ENCODE data around the gene RAB7A. TPM values are rescaled to one million over a fixed set of nuclear protein-coding genes. Genes with fewer than 3 reads are reported as not detected.

Gene RAB7A
- total RNA-seq, 2 donors from 2014 or later: 145 to 166 TPM

DNA sequence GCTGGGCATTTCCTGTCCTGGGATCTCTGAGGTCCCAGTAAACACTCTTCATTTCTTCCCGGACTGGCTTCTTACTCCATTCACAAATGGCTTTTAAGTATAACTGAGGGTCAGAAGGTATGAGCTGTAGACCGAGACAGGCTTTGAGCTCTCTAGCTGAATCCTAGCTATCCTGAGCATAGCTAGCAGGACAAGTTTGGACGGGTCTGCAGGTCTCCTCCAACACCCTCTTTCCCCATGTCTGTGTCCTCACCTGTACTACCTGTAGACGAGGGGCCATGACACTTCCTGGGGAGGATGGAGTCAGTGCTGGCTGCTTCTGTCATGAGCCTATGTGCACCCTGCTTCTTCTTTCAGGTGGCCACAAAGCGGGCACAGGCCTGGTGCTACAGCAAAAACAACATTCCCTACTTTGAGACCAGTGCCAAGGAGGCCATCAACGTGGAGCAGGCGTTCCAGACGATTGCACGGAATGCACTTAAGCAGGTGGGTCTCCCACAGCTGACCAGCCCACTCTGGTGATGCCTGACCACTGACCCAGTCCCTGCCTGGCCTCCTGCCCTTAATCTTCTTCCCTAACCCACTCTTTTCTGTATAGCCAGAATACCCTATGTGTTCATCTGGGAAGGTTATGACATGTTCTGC, 81.3 kb downstream of the RAB7A start:
- DNase-seq (no peak), ATAC-seq (no peak)
- Mint-ChIP-seq H3K4me3 (no peak overlapping the region), H3K4me1 (peaks cover 35% of the 10 kb centered on the region), H3K36me3 (ENCODE audit: low read depth) (peaks cover 5% of the 10 kb centered on the region), H3K27me3 (no peaks in the 10 kb centered on the region), H3K27ac (peak overlapping the region; percentile 63)
- H3K9me3 ChIP-seq (ENCODE audit: control insufficient read depth, low read length, poor library complexity, severe bottlenecking): no peaks in the 10 kb centered on the region

DNA sequence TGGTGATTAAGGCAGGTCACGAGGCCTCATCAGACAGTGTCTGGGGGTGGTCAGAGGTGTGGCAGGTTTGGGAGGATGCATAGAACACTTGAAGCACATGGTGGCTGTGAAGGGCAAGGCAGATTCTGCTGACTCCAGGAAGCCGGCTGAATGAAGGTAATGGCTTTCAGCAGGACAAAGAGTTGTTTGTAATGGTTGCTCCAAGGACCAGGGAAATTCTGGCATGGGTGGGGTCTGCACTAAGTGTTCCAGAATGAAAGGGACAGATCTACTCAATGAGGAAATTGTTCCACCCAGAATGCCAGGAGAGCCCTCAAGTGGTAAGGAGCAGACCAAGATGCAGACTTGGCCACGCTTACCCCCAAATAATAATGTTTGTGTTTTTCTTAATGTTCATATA, 82.7 kb downstream of the RAB7A start:
- DNase-seq: no peak
- Mint-ChIP-seq H3K27me3 (no peaks in the 10 kb centered on the region), H3K36me3 (ENCODE audit: low read depth) (peaks cover 10% of the 10 kb centered on the region), H3K4me3 (no peak overlapping the region), H3K4me1 (peaks cover 28% of the 10 kb centered on the region), H3K27ac (no peak overlapping the region)
- no peaks in the 10 kb centered on the region for H3K9me3 ChIP-seq (ENCODE audit: control insufficient read depth, low read length, poor library complexity, severe bottlenecking)
- ATAC-seq: no peak

DNA sequence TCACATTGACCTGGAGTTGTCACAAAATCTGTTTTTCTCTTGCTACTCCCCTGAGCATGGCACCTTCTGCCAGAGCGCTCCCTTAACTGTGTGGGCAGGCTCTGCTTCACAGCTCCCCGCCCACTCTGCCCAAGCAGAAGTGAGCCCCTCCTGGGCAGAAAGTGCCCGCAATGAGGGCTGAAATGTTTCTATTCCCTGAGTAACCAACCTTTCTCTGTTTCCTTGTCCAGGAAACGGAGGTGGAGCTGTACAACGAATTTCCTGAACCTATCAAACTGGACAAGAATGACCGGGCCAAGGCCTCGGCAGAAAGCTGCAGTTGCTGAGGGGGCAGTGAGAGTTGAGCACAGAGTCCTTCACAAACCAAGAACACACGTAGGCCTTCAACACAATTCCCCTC, 87.1 kb downstream of the RAB7A start:
- peaks cover 6% of the 10 kb centered on the region for H3K4me1 Mint-ChIP-seq
- H3K27ac Mint-ChIP-seq: no peak overlapping the region
- ATAC-seq (no peak), DNase-seq (no peak)
- no peaks in the 10 kb centered on the region for H3K27me3 Mint-ChIP-seq
- no peak overlapping the region for H3K4me3 Mint-ChIP-seq
- no peaks in the 10 kb centered on the region for H3K9me3 ChIP-seq (ENCODE audit: control insufficient read depth, low read length, poor library complexity, severe bottlenecking)
- peaks cover 10% of the 10 kb centered on the region for H3K36me3 Mint-ChIP-seq (ENCODE audit: low read depth)

DNA sequence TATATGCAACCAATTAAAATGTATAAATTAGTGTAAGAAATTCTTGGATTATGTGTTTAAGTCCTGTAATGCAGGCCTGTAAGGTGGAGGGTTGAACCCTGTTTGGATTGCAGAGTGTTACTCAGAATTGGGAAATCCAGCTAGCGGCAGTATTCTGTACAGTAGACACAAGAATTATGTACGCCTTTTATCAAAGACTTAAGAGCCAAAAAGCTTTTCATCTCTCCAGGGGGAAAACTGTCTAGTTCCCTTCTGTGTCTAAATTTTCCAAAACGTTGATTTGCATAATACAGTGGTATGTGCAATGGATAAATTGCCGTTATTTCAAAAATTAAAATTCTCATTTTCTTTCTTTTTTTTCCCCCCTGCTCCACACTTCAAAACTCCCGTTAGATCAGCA, 88.1 kb downstream of the RAB7A start:
- DNase-seq (no peak), ATAC-seq (no peak)
- Mint-ChIP-seq H3K4me1 (peaks cover 5% of the 10 kb centered on the region), H3K4me3 (no peak overlapping the region), H3K36me3 (ENCODE audit: low read depth) (peaks cover 7% of the 10 kb centered on the region), H3K27ac (no peak overlapping the region), H3K27me3 (no peaks in the 10 kb centered on the region)
- no peaks in the 10 kb centered on the region for H3K9me3 ChIP-seq (ENCODE audit: control insufficient read depth, low read length, poor library complexity, severe bottlenecking)

DNA sequence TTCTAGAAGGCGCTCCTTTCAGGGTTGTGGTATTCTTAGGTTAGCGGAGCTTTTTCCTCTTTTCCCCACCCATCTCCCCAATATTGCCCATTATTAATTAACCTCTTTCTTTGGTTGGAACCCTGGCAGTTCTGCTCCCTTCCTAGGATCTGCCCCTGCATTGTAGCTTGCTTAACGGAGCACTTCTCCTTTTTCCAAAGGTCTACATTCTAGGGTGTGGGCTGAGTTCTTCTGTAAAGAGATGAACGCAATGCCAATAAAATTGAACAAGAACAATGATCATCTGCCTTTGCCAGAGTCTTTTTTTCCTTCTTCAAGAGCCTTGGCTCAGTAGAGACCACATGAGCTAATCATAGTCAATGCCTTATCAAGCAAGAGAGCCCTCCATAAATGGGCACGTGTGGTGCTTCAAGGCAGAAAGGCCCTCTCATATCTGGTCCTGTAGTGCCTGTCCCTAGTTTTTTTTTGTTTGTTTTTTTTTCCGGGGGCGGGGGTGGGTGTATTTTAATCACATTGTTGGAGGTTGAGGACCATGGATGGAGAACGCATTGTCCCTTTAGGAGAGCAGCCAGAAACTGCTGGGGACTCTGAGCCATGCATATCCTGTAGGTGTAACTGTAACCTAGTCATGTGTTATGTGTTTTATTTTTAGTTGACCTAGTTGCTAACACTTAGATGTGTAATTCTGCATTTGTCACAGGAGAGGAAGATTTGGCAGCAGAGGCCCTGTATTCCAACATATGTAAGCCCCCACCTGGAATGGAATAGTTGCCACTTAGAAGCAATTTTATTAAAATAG, 88.7 kb downstream of the RAB7A start:
- H3K9me3 ChIP-seq (ENCODE audit: control insufficient read depth, low read length, poor library complexity, severe bottlenecking): no peaks in the 10 kb centered on the region
- peaks cover 4% of the 10 kb centered on the region for H3K4me1 Mint-ChIP-seq
- H3K4me3 Mint-ChIP-seq: no peak overlapping the region
- peaks cover 7% of the 10 kb centered on the region for H3K36me3 Mint-ChIP-seq (ENCODE audit: low read depth)
- no peaks in the 10 kb centered on the region for H3K27me3 Mint-ChIP-seq
- DNase-seq (no peak), ATAC-seq (no peak)
- no peak overlapping the region for H3K27ac Mint-ChIP-seq

DNA sequence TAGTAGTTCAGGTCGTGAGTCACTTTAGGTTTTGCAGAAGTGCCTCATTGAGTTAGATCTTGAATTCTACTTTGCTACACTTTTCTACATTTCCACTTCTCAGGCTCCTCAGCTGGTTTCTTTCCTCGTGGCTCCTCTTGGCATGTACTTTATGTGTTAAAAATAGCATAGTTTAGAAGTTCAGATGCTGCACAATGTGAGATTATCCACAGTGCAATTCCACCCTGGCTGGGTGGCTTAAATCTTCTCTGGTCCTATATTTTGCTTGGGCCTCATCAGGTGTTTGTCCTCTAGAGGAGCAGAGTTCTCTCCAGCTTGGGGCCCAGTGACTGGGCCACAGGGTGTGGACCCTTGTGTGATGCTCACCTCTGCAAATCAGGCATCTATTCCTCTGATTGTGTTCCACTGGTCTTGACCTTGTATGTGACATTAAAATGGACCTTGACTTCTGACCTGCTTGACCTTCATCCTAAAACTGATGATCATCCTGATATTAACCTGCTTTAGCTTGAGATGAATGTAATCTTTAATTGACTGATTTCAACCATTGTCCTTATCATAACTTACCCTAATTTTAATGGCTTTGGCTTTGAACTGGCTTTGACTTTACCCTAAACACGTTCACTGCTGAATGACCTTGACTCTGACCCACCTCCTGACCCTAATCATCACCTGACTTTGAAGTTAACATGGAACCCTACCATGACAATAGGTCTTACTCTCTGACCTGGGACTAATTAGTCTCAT, 89.5 kb downstream of the RAB7A start:
- H3K36me3 Mint-ChIP-seq (ENCODE audit: low read depth): peaks cover 7% of the 10 kb centered on the region
- H3K27me3 Mint-ChIP-seq: no peaks in the 10 kb centered on the region
- H3K9me3 ChIP-seq (ENCODE audit: control insufficient read depth, low read length, poor library complexity, severe bottlenecking): no peaks in the 10 kb centered on the region
- DNase-seq: no peak
- H3K4me3 Mint-ChIP-seq: no peak overlapping the region
- ATAC-seq: no peak
- peaks cover 4% of the 10 kb centered on the region for H3K4me1 Mint-ChIP-seq
- H3K27ac Mint-ChIP-seq: no peak overlapping the region

DNA sequence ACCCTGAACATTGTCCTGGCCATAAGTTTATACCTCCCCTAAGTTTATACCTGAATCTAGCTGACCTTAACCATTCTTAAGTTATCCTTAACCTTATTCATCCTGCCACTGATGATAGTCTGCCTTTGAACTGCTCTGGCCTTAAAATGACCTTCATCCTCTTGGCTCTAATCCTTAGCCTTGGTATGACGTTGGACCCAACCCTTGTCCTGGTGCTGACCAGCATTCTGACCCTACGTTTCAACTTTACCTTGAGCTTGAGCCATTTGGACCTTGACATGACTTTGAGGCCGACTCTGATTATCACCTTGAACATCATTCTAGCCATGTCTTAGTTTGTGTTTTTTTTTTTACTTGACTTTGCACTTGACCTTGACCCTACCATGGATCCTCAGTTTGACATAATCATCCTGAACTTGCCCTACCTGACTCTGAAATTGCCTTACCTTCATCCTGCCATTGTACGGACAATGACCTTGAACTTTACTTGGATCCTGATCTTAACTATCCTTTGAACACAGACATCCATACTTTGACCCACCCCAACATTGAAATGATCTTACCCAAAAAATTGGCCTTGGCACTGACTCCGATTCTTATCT, 92.3 kb downstream of the RAB7A start:
- H3K4me1 Mint-ChIP-seq: peaks cover 4% of the 10 kb centered on the region
- H3K27ac Mint-ChIP-seq: no peak overlapping the region
- DNase-seq (no peak), ATAC-seq (no peak)
- H3K9me3 ChIP-seq (ENCODE audit: control insufficient read depth, low read length, poor library complexity, severe bottlenecking): no peaks in the 10 kb centered on the region
- H3K4me3 Mint-ChIP-seq: peak overlapping the region; percentile 32
- H3K36me3 Mint-ChIP-seq (ENCODE audit: low read depth): peaks cover 5% of the 10 kb centered on the region
- no peaks in the 10 kb centered on the region for H3K27me3 Mint-ChIP-seq

DNA sequence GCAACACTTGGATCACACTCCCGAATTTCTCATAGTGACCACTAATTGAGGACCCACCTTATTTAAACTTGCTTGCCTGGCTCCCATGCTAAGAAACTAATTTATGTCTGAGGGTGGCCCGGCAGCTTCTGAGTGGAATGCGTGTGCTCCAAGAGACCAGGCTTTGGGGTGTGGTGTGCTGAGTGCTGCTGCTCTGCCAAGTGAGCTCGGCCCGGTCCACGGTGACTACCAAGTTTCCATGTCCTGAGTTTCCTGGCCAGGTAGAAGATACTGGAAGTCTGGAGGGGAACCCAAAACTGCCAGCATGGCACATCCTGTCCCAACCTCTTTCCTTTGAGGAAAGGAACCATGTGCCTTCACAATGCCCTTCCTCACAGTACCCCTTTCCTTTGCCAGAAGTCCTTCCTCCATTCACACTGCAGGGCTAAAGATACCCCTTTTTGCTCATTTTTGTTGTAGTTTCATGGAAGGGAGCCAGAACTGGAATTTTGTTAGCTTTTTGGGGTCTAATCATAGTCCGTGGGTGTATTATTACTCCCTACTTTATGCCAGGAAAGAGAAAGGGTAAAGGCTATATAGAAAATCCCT, 94.4 kb downstream of the RAB7A start:
- H3K4me1 Mint-ChIP-seq: peaks cover 7% of the 10 kb centered on the region
- H3K4me3 Mint-ChIP-seq: no peak overlapping the region
- DNase-seq (no peak), ATAC-seq (no peak)
- H3K27ac Mint-ChIP-seq: no peak overlapping the region
- no peaks in the 10 kb centered on the region for H3K9me3 ChIP-seq (ENCODE audit: control insufficient read depth, low read length, poor library complexity, severe bottlenecking)
- no peaks in the 10 kb centered on the region for H3K27me3 Mint-ChIP-seq
- peaks cover 2% of the 10 kb centered on the region for H3K36me3 Mint-ChIP-seq (ENCODE audit: low read depth)

DNA sequence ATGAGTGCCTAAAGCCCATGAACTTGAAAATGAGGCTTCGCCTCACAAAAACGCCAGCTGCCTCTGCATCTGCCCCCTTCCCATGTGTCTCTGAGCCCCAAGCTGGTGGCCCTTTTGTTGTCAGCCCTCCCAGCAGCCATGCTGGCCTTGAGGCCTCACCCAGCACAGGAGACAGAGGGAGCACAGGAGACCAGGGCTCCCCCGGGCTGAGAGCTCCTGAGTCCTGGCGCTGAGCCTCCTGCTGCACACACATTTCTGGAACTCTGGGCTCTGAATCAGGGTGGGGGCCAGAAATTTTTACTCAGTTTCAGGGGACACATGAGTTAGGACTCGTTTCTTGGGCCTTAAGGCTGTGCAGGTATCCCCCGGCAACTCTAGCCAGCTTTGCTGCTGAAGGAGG, 97.0 kb downstream of the RAB7A start:
- Mint-ChIP-seq H3K27me3 (no peaks in the 10 kb centered on the region), H3K36me3 (ENCODE audit: low read depth) (peaks cover 2% of the 10 kb centered on the region), H3K27ac (no peak overlapping the region), H3K4me1 (peaks cover 6% of the 10 kb centered on the region), H3K4me3 (no peak overlapping the region)
- no peaks in the 10 kb centered on the region for H3K9me3 ChIP-seq (ENCODE audit: control insufficient read depth, low read length, poor library complexity, severe bottlenecking)
- DNase-seq (no peak), ATAC-seq (no peak)

DNA sequence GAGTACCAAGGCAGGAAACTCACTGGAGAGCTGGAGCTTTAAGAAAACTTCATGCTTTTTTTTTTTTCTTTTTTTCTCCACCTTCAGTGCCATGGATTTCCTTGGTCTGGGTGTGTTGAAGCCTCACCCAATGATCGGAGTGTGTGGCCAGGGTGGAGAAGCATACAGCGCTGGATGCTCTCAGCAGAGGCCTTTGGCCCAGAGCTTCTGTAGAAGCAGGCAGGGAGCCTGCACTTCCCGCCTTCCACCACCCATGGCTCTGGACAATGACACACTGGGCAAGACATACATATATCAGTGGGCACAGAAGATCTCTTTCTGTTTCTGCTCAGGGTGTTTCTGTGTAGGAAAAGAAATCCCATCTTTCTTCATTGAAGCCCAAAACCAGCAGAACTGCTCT, 97.6 kb downstream of the RAB7A start:
- ATAC-seq (no peak), DNase-seq (no peak)
- H3K27ac Mint-ChIP-seq: peak overlapping the region; percentile 88
- no peaks in the 10 kb centered on the region for H3K27me3 Mint-ChIP-seq
- H3K36me3 Mint-ChIP-seq (ENCODE audit: low read depth): peaks cover 2% of the 10 kb centered on the region
- H3K4me1 Mint-ChIP-seq: peaks cover 6% of the 10 kb centered on the region
- no peaks in the 10 kb centered on the region for H3K9me3 ChIP-seq (ENCODE audit: control insufficient read depth, low read length, poor library complexity, severe bottlenecking)
- peak overlapping the region; percentile 43 for H3K4me3 Mint-ChIP-seq

DNA sequence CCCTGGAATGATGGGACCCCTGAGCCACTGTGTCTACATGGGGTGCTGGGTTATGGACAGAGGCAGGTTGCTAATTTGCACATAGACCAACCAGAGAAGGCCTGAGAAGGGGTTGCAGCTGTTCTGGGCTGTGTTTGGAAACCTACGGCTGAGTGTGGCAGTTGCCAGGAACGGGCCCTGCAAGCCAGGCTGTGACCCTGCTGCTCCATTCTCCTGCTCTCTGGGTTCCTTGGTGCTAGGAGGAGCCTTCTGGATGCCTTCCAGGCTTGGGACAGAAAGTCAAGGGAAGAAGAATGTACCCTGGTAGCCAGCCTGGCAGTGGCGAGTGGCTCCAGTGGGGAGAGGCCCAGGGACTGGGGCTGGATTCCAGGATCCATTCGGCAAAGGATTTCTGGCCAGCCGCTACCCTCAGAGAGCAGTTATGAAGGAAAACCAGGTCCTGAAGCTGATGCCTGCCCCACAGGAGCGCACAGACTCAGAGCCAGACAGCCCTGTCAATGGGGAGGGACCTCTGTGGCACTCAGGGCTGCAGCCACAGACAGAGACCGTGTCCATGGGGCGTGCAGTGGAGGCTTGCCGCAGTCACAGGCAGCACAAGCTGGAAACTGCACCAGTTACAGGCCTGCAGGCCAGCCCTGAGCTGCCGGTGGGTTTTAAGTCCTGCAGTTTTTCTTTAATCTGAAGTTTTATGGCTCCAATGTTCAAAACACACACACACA, 98.3 kb downstream of the RAB7A start:
- no peak for ATAC-seq
- H3K4me3 Mint-ChIP-seq: peak overlapping the region; percentile 43
- DNase-seq: no peak
- H3K27me3 Mint-ChIP-seq: no peaks in the 10 kb centered on the region
- H3K36me3 Mint-ChIP-seq (ENCODE audit: low read depth): no peaks in the 10 kb centered on the region
- no peaks in the 10 kb centered on the region for H3K9me3 ChIP-seq (ENCODE audit: control insufficient read depth, low read length, poor library complexity, severe bottlenecking)
- peaks cover 6% of the 10 kb centered on the region for H3K4me1 Mint-ChIP-seq
- H3K27ac Mint-ChIP-seq: peak overlapping the region; percentile 88

DNA sequence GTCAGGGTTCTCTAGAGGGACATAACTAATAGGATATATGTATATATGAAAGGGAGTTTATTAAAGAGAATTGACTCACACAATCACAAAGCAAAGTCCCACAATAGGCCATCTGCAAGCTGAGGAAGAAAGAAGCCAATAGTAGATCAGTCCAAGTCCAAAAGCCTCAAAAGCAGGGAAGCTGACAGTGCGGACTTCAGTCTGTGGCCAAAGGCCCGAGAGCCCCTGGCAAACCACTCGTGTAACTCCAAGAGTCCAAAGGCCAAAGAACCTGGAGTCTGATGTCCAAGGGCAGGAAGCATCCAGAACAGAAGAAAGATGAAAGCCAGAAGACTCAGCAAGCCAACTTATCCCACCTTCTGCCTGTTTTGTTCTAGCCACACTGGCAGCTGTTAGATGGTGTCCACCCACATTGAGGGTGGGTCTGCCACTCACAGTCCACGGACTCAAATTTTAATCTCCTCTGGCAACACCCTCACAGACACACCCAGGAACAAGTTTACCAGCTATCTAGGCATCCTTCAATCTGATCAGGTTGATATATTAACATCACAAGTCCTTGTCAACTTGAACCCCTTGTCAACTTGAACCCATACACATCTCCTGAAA, 99.2 kb downstream of the RAB7A start:
- H3K27me3 Mint-ChIP-seq: no peaks in the 10 kb centered on the region
- peak overlapping the region; percentile 88 for H3K27ac Mint-ChIP-seq
- H3K36me3 Mint-ChIP-seq (ENCODE audit: low read depth): no peaks in the 10 kb centered on the region
- peaks cover 6% of the 10 kb centered on the region for H3K4me1 Mint-ChIP-seq
- no peaks in the 10 kb centered on the region for H3K9me3 ChIP-seq (ENCODE audit: control insufficient read depth, low read length, poor library complexity, severe bottlenecking)
- H3K4me3 Mint-ChIP-seq: no peak overlapping the region
- DNase-seq (no peak), ATAC-seq (no peak)

Data from T-helper 17 cell (primary cell).